B cell (primary cell): Measurements from ENCODE around the gene C3.

Experiments used
- EZH2 ChIP-seq: IDR thresholded peaks from 2 replicates; pipeline ENCODE4 v1.6.1; 2012; ENCODE audit warnings: borderline replicate concordance, low read depth, mild to moderate bottlenecking, moderate library complexity, low read length; ENCODE audit not compliant: insufficient read depth, poor library complexity, severe bottlenecking
- TF ChIP-seq, protein P1 (sequence below): fragments of 200-600 bp; IDR thresholded peaks from one replicate; pipeline ENCODE4 v1.8.0; 2022; ENCODE audit warnings: antibody characterized with exemption, mild to moderate bottlenecking

- TF ChIP-seq, protein P1, sequence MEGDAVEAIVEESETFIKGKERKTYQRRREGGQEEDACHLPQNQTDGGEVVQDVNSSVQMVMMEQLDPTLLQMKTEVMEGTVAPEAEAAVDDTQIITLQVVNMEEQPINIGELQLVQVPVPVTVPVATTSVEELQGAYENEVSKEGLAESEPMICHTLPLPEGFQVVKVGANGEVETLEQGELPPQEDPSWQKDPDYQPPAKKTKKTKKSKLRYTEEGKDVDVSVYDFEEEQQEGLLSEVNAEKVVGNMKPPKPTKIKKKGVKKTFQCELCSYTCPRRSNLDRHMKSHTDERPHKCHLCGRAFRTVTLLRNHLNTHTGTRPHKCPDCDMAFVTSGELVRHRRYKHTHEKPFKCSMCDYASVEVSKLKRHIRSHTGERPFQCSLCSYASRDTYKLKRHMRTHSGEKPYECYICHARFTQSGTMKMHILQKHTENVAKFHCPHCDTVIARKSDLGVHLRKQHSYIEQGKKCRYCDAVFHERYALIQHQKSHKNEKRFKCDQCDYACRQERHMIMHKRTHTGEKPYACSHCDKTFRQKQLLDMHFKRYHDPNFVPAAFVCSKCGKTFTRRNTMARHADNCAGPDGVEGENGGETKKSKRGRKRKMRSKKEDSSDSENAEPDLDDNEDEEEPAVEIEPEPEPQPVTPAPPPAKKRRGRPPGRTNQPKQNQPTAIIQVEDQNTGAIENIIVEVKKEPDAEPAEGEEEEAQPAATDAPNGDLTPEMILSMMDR: no peak
- no peak for TF ChIP-seq EZH2
Measured at GRCh38 chr19:6663236-6664201, 56.9 kb downstream of the C3 start.
